NCI-H2029 (cell line): ENCODE measurements around the gene DQX1.

Experiments used
- DNase-seq: peaks from one replicate; lab custom pipeline; 2025; lab: John Stamatoyannopoulos, UW

Gene DQX1

DNA sequence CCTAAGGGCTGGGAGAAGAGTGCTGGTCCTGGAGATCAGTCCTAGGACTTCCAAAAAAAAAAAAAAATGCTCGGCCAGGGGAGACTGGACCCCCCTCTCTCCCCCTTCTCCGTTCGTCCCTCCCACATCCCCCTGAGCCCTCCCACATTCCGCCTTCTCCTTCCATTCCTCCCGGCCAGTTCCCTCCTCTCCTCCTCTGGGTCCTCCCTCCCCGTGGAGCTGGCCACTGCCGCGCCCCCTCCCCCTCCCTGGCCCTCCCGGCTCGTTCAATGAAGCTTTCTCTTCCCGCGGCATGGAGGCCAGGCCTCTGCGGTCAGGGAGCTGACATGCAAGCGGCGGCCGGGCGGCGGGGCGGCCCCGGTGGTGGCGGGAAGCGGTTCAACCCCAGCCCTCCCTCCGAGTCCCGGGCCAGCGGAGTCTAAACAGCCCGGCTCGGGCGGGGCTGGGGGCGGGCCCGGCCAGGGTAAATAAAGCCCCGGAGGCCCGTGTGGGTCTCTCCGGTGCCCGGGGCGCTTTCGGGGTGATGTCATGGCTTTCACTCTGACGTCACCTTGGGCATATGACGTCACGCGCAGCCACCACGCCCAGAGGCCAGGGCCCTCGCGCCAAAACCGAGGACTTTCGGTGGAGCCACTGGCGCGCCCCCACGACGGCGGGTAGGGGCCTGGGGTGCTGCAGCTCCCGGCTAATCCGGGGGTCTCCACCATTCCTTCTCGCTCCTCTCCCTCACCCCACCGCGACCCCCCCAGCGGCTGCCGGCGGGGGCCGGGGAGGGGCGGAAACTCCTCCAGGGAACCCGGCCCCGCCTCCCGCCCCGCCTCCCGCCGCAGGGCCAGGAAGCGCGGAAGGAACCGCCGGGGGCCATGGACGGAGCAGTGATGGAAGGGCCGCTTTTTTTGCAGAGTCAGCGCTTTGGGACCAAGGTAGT lies 28.1 kb upstream of the DQX1 start, which contains the start of the genes DOK1 and LOXL3:
Gene DOK1, plus strand, starts transcription at position 829 of the 928 bp plus-strand sequence. Its CDS starts 35 bp downstream, at position 864.
Gene LOXL3, minus strand, starts transcription at position 51 of the 928 bp plus-strand sequence. CDS start 1,308 bp downstream, outside the sequence.
- DNase-seq, result peak; percentile 31

DNA sequence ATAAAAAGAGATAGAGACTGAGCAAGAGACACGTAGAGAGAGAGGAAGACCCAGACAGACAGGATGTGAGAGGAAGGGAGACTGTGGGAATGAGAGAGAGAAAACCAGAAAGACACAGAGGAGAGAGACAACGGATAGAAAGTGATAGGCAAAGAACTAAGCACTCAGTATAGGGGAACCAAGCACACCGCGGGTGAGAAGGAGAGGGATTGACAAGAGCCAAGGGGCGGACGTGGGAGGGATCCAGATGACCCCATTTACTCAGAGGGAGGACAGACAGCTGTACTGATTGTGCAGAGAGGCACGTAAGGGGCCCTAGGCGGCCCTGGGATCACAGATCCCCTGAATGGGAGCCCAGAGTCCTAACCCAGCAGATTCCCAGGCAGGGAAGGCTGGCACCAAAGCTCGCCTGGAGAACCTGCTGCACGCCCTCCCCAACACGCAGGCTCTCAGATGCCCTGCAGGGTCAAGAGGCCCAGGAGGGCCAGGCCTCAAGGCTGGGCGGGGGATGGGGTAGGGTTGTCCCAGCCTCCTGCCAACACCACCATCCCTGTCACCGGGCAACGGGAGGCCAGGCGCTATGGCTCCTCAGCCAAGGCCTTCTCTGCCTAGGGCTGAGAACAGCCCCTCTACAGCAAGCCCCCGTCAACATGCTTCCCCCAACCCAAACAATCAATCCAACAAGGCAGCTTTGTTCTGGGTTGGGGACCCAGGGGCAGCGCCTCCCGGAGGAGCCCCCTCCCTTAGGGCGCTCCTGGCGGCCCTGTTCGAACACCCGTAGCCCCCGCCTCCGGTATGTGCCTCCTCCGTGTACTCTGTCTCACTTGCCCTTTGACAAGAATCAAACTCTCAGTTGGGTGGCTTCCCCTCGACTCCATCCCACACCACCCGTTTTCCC lies 27.1 kb upstream of the DQX1 start:
- no peak for DNase-seq

DNA sequence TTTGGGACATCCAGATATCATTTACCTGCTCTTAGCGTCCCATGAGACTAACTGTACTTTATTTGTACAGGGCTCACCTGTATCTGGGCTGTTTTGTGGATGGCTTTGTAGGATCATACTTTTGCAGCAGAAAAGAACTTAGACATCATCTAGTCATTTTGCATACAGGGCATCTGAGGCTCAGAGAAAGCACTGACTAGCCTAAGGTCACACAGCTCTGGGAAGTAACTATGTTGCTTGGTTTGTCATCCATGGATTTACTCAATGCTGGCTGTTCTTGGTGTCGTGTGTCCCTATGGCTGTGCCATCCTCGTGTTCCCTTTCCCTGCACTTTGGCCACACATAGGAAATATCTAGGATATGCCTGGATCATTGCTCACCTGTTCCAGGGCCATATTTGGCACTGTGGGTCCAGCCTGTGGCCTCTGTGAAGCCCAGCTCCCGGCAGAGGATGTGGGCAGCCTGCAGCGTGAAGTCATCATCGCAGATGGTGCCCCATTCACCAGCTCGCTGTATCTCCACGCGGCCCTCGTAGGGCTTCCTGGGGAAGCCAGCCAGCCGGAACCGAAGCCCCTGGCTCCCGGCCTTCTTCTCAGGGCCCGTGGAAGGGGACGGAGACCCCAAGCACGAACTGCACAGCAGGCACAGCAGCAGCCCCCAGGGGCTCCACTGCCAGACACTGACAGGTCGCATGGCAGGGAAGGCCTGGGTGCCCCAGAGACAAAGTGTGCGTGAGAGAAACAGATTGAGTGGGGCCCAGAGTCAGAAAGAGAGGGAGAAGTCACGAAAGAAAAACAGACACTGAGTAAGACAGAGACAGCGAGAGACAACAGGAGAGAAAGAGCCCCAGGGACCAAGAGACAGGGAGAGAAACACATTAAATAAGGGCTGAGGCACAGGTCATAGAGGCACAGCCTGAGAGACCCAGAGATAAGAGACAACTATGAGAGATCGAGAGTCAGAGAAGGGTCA lies 26.2 kb upstream of the DQX1 start:
- DNase-seq, result no peak

DNA sequence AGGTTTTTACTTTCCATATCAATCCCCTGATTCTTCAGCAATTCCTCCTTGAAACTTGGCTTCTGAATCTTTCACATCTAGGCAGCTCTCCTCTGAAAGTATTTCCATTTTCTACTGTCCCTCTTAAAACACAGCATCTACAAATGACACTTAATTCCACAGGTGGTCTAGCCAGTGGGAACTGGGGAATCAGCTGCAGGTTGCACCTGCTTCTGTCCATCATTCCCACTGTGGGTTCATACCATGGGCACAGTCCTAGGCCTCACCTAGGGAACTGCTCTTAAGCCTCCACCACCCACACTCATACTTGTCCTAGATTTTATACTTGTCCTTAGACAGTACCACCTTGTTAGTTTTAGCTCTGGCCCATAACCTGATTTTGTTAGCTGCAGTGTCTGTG lies 25.5 kb upstream of the DQX1 start:
- no peak for DNase-seq

DNA sequence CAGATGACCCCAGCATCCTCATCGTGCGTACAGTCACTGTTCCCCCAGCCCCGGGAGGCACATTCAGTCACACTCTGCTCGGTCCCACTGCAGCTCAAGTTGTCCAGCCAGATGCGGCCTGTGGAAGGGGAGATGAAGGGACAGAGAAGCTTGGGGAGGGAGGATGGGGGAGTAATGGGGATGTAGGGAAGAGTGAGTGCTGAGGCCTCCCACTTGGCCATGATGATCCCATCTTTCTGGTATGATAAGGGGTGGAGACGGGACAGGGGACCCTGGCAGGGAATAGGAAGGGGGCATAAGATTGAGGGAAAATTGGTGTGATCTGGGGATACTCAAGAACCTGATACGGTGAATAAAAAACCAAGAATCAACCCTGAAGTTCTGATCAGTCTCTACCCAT lies 24.2 kb upstream of the DQX1 start:
- DNase-seq, result no peak

DNA sequence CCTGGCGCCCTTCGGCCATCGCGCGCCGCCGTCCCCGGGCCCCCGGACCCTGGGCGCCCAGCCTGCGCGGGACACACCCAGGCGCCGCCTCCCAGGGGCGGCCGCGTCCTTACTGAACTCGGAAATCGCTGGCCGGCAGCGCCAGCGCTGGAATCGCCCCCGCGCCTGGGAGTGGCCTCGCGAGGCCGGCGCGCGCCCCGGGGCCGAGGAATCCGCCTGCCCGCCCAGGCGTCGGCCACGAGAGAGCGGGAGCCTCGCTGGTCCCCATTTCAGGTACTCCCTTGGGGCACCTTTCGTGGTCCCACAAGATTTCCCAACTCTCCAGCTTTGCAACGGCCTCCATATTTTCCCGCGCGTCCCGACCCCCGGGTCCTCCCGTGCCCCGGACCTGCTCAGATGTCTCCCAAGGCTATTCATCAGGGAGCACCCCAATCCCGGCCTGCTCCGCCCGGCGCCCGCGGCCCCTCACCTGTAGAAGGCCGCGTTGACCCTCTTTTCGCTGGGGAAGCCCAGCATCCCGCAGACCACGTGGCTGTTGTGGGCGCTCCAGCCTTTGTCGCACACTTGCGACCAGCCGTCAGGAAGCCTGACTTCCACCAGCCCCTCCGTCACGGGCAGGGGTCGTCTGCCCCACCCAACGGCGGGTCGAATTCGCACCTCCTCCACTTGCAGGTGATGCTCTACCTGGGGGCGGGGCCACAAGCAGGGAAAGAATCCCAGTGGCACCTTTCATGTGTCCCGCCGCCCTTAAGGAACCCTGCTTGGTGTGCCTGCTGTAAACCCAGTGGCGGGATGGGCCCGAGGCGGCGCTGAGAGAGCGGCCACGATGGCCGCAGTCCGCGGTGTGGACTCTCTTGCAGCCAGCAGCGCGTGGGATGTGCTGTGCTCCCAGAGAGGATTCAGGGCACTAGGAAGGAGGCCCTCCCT lies 23.1 kb upstream of the DQX1 start:
- no peak for DNase-seq

DNA sequence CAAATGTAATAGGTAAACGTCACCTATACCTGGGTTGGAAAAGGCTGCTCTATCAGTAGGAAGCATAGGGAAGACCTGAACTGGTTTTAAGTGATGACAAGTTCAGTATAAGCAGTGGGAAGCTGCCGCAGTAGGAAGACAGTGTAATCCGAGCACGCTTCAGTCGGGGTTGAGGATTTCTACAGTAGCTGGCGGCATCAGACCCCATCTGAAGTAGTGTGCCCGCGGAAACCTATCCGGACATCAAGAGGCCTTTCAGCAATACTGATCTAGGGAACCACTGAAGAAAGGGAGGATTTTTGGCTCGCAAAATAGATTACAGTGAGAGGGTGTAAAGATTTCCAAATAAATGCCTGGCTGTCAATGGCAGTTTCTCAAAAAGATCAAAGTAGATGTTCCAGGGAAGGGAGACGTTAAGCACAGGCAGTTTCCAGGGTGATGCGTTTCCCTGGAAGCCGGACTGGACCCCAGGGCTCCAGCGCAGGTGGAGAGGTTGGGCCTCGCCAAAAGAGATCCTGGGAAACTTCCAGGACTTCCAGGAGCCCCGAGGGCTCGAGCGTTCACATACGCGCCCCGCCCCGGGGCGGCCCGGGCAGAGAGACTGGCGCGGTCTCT lies 22.4 kb upstream of the DQX1 start:
- DNase-seq, result no peak

DNA sequence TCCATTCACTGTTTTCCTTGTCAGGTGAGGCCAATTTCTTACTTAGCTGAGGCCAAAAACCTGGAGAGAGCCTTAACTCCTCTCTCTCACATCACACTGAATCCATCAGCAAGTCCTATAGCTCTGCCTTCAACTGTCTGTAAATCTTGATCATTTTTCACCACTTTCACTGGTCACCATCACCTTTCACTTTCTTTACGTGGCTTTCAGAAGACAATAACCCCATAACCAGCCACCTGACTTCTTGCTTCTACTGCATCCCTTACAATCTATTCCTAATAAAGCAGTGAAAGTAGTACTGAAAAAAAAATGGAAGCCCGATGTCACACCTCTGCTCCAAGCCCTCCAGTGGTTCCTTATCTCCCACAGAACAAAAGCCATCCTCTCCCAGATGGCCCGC lies 20.0 kb upstream of the DQX1 start:
- no peak for DNase-seq

DNA sequence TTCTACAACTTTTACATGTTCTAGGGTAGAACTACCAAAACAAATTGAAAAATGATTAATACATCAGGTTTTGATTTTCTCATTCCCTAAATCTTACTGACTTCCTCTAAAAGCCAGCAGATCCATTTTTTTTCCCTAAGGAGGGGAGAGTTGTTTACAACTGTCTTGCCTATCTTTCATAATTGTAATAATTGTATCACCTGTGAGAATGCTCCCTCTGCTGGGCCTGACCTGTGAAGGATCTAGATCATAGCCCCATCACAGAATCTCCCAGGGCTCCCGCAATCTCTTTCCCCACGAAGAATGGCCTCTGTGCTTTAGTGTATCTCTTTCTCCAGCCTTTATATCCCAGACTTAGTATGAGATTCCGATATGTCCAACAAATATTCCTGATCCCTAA lies 18.6 kb upstream of the DQX1 start:
- no peak for DNase-seq

DNA sequence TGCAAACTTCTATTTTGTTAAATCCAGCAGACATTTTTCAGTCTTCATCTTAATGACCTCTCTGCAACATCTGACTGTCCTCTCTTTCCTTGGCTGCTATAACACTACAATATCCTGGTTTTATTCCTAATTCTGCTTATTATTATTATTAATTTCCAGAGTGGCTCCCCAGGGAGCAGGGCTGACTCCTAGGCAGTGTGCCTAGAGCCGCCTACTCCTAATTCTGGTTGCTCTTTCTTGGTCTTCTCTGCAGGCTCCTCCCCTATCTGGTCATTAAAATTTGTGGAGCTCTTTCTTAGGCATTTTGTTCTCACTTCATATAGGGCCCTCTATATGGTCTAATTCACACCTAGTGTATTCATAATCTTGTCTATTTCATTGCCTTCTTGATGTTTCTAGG lies 16.9 kb upstream of the DQX1 start:
- DNase-seq, result no peak

DNA sequence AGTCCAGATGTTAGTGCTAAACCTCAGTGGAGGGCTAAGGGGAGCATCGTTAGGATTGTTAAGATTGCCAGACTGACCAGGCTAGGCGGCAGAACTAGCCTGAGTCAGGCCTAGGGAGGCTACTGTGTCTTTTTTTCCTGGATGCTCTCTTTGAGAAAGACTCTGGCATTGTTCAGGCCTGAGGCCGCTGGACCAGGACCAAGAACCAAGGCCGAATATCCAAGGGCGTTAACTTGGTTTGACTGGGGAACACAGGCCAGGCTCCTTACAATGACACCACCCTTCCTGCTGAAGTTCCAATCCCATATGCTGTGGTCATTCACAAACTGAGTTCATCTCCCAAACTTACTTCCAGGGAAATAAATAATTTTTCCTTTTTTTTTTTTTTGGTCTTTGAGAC lies 14.3 kb upstream of the DQX1 start:
- no peak for DNase-seq

DNA sequence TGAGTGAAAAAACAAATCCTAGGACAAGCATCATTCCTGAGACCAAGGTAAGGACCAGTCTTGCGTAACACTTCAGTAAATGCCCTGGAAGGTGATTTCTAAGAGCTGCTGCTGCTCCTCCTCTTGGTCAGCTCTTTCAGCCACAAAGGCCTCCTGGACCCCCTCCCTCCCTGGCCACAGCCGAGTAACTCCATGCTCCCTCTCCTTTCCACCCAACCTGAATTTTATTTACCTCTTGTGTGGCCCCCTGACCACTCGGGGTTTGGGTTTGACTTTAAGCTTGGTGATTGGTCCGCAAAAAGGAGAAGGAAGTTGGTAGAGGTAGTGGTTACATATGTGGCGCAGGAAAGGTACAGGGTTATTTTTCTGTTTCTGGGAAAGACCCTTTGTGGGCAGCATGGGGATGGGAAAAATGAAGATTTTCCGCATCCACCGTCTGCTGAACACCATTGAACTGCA lies 12.9 kb upstream of the DQX1 start:
- no peak for DNase-seq

DNA sequence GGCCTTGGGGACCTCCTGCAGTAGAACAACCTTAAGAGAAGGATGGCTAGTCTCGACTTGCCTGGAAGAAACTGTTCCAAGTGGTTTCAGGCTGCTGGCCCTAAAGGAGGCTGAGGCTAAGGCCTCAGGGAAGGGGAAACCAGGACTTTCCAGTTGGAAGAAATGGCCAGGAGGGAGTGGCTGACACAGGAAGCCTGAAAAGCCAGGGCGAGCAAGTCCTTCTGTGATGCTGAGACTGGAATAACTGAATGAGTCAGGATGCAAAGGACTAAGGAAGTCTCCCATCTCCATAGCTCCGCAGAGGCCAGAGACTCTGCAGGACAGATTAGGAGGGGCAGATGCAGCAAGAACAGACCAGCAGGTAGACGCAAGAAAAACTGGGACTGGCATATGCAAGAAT lies 11.1 kb upstream of the DQX1 start:
- DNase-seq, result no peak

DNA sequence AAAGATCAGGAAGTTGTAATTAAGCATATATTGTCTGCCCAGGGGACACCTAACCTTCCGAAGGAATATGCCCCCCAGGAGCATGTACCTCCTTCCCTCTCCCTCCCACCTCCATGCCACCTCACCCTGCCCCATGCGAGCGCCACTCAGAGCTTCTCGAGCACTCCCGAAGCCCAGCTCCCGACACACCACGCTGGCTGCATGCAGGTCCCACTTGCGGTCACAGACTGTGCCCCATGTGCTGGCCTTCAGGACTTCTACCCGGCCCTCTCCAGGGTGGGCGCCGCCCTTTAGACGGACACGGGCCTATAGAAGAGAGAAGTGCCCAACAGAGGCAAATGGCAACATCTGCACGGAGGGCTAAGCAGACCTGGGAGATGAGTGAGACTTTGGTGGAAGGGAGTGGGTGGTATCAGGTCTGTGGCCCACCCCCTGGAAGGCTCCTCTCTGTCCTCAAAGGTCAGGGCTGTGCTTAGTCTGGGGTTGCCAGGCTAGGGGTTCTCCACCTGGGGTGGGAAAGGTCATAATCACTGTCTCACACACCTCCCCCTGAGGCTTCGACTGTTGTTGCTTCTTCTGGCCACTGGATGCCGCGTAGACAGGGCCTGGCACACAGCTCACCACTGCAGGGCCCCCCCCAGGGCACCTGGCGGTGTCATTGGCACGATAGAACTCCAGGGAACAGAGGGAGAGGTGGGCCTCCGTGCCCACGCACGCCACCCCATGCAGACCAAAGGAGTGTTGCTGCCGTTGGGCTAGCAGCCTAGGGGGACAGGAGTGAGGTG lies 10.3 kb upstream of the DQX1 start:
- no peak for DNase-seq

DNA sequence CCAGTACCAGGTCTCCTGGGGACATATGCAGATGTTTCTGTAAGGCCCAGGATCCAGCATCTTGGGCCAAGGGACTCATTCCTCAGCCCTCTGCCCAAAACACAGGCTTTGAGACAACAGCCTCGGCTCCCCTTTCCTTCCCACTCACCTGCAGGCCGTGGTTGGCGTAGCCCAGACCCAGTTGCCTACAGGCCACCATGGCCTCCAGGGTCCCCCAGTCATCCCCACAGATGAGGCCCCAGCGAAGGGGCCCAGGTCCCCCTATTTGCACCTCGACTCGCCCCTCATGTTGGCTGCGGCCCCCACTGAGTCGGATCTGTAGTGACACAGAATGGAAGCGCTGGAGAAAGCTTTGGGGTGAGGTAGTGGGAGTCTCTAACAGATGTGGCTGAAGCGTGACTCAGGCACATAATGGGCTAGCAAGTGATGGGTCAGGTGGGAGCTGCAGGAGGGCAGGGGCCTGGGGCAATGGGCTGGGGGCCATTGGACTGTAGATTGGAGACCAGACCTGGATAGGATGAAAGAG lies 9.5 kb upstream of the DQX1 start:
- DNase-seq, result no peak

DNA sequence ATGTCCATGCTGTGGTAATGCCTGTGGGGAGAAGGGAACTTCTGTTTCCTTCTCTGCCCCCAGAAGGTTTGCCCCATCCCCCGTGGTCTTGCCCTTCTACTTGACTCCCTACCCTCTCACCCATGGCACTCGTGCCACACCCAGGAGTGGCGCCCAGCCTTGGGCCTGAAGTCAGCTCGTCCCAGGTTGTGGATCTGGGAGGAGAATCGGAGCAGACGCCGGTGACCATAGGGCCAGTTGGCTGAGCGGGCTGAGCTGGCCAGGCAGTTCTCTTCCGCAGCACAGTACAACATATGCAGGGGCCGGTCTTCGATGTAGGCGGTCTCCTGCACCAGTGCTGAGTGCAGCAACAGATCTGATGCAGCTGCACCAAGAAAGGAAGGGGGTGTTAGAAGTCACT lies 8.4 kb upstream of the DQX1 start:
- DNase-seq, result no peak

DNA sequence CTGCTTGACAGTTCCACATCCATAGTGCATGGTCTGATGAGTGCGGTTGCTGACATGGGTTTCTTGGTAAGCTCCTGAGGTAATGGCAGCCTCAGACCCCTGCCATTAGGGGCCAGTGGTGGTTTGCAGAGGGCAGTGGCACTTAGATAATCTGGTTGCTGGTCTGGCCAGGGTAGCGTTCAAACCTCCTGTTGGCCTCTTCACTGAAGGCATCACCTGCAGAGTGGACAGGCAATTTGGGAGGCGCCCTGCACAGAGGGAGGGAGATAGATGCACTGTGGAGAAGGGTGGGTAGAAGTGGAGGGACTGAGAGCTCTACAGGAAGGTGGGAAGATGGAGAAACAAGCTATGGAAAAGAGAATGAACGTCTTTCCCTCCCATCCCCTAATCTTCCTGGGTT lies 7.4 kb upstream of the DQX1 start:
- DNase-seq, result no peak

DNA sequence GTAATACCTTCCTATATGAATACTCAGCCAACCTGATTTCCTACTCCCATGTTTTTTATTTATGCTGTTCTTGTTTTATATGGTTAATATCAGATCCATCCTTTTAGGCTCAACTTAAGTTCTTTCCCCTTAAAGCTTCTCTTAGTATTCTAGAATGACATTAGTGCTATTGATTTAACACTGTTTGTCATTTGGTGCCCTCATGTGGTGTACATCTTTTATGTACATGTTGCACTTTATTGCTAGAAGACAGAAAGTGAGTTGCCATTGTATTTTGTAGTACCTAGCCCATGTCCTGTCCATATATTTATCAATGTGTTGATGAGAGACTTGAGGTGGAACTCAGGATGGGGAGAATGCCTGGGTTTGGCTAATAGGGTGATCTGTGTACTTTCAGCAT lies 6.2 kb upstream of the DQX1 start:
- DNase-seq, result no peak

DNA sequence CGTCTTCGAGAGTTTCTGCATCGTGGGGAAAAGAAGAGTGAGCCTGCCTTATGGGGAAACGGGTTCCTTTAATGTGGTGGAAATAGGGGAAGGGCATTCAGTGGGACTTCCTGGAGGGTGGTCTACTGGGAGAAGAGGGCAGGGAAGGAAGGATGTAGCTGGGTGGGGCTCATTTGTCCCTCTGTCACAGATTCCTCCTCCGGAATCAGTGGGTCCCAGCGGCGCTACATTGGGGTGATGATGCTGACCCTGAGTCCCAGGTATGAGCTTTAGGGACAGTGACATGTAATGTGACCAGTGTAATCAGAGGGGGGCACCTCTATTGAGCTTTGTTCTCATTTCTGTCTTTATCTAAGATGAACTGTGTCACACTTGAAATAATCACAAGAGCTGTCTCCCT lies 5.6 kb upstream of the DQX1 start:
- no peak for DNase-seq
